Suprapubic skin (tissue), 4 donors: ENCODE data around the gene RAET1G. TPM values are rescaled to one million over a fixed set of nuclear protein-coding genes. Genes with fewer than 3 reads are reported as not detected.
"Not testable (repeated sequence)": the region's sequence is repeated elsewhere in the genome, so short reads cannot be mapped to it uniquely, and the experiment has no call there.

ENCODE experiments used
- DNase-seq, 2 donors: peaks; one replicate each; pipeline ENCODE4 v3.0.0-alpha.2; 2019; ENCODE audit warnings: low spot score in 2 of 2
- H3K27ac ChIP-seq: fragments of 200-600 bp; sonication (generic); one replicate; pipeline ENCODE4 v1.5.1; 2019
- H3K27me3 ChIP-seq: fragments of 200-600 bp; sonication (generic); one replicate; pipeline ENCODE4 v1.5.1; 2019
- H3K36me3 ChIP-seq: fragments of 200-600 bp; sonication (generic); one replicate; pipeline ENCODE4 v1.5.1; 2019
- H3K4me1 ChIP-seq: fragments of 200-600 bp; sonication (generic); one replicate; pipeline ENCODE4 v1.5.1; 2019
- H3K4me3 ChIP-seq: fragments of 200-600 bp; sonication (generic); one replicate; pipeline ENCODE4 v1.5.1; 2019; ENCODE audit warnings: mild to moderate bottlenecking
- H3K9me3 ChIP-seq: fragments of 200-600 bp; sonication (generic); one replicate; pipeline ENCODE4 v1.5.1; 2019
- CTCF ChIP-seq, 2 donors: fragments of 200-600 bp in 1 of 2; fragments of 450-650 bp in 1 of 2; sonication (generic) in 1 of 2; IDR thresholded peaks; one replicate each; pipeline ENCODE4 v1.5.1; 2016 to 2019; ENCODE audit warnings: antibody characterized with exemption in 2 of 2, mild to moderate bottlenecking in 1 of 2, moderate library complexity in 1 of 2
- EP300 ChIP-seq: sonication (generic); formaldehyde crosslinking; IDR thresholded peaks from one replicate; pipeline ENCODE4 v1.6.1; 2017; ENCODE audit warnings: antibody characterized with exemption
- POLR2A ChIP-seq, 2 donors: fragments of 450-650 bp; IDR thresholded peaks; one replicate each; pipeline ENCODE4 v1.6.1; 2017; ENCODE audit warnings: antibody characterized with exemption in 2 of 2, mild to moderate bottlenecking in 2 of 2, moderate library complexity in 2 of 2
- POLR2AphosphoS5 ChIP-seq, 3 donors: sonication (generic); formaldehyde crosslinking; IDR thresholded peaks; one replicate each; pipeline ENCODE4 v1.6.1; 2017; ENCODE audit warnings: antibody characterized with exemption in 3 of 3
- WGBS: methylation state at CpG from one replicate; pipeline ENCODE4 v1.1.5; 2018; 5-methylcytosine and 5-hydroxymethylcytosine counted together
- total RNA-seq, 4 donors: library from RNA; depleted of rRNA; stranded (reverse); fragments of >200 nt; gene quantifications; one replicate each; pipeline ENCODE4 v1.1.0, GENCODE V29; 2016

Gene RAET1G
- total RNA-seq, 4 donors from 2014 or later: 1.9 to 5.8 (median 4.5) TPM

DNA sequence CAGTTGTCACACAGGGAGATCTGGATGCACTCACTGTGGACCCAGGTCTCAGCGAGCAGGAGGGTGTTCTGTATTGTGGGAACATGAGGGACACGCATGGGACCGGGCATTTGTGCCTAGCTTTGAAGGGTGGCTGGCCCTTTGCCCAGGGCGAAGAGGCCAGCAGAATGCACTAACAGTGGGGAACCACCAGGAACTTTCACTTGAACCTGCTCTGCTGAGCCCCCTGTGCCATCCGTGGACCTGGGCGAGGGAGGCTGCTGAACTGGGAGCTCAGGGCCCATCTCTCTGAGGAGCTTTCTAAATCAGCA is 17.7 kb upstream of the RAET1G start:
- Histone ChIP-seq H3K27ac (no peak overlapping the region), H3K4me3 (no peak overlapping the region), H3K27me3 (peaks cover 67% of the 10 kb centered on the region), H3K4me1 (peaks cover 29% of the 10 kb centered on the region), H3K36me3 (no peaks in the 10 kb centered on the region), H3K9me3 (no peaks in the 10 kb centered on the region)
- DNase-seq: peak in 1 of 2 donors; percentile 38
- no peak for TF ChIP-seq CTCF (IDR thresholded peaks at IDR 0.05)
- TF ChIP-seq POLR2A (IDR thresholded peaks at IDR 0.05): no peak
- no peak for TF ChIP-seq POLR2AphosphoS5 (IDR thresholded peaks at IDR 0.05)
- no peak for TF ChIP-seq EP300
- WGBS: 53% methylated on average over 6 of the region's 6 CpGs

DNA sequence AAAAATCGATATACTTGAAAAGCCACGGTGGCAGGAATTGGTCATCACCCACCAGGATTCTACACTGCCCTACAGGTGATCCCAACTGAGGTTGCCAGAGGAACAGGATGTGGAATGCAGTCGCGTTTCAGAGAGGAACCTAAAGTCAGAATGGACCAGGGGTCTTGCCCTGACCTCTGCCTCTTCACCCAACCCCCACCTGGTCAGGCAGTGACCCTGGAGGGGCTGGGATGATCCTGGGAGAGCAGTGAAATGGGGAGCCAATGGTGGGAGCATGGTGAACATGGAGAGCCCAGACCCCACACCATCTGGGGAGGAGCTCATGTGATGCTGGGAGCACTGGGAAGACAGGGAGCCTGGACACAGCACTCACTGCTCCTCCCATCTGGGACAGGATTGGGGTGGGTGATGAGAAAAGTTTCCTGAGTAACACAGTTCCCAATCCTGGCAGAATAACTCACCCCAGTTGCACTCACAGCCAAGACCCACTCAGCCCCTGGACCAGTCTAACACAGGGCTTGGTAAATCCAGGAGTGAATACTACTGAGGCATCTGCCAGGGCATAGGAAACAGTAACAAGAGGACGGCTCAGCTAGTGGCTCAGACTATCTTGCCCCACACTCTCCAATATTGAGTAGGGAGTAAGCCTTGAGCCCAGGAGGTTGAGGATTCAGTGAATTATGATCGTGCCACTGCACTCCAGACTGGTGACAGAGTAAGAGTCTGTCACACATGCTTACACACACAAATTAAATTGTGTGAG is 17.2 kb upstream of the RAET1G start:
- Histone ChIP-seq H3K27ac (no peak overlapping the region), H3K27me3 (peaks cover 72% of the 10 kb centered on the region), H3K9me3 (no peaks in the 10 kb centered on the region), H3K4me1 (peaks cover 29% of the 10 kb centered on the region), H3K36me3 (no peaks in the 10 kb centered on the region), H3K4me3 (no peak overlapping the region)
- 31% methylated on average over 6 of the region's 6 CpGs for WGBS
- TF ChIP-seq CTCF (IDR thresholded peaks at IDR 0.05) (no peak), POLR2A (IDR thresholded peaks at IDR 0.05) (no peak), POLR2AphosphoS5 (IDR thresholded peaks at IDR 0.05) (no peak), EP300 (no peak)
- no peak for DNase-seq

GRCh38 chr6:149939356-149939648 is 16.4 kb upstream of the RAET1G start:
- Histone ChIP-seq H3K4me1 (peaks cover 29% of the 10 kb centered on the region), H3K4me3 (no peak overlapping the region), H3K9me3 (no peaks in the 10 kb centered on the region), H3K27me3 (peaks cover 80% of the 10 kb centered on the region), H3K36me3 (no peaks in the 10 kb centered on the region), H3K27ac (no peak overlapping the region)
- no peak for DNase-seq
- WGBS: 36% methylated on average over 5 of the region's 5 CpGs
- no peak for TF ChIP-seq CTCF (IDR thresholded peaks at IDR 0.05)
- no peak for TF ChIP-seq POLR2AphosphoS5 (IDR thresholded peaks at IDR 0.05)
- no peak for TF ChIP-seq POLR2A (IDR thresholded peaks at IDR 0.05)
- TF ChIP-seq EP300: no peak

GRCh38 chr6:149938571-149939355 is 15.8 kb upstream of the RAET1G start:
- no peaks in the 10 kb centered on the region for H3K9me3 ChIP-seq
- DNase-seq: peak in 1 of 2 donors; percentile 77
- peaks cover 29% of the 10 kb centered on the region for H3K4me1 ChIP-seq
- peaks cover 84% of the 10 kb centered on the region for H3K27me3 ChIP-seq
- H3K27ac ChIP-seq: no peak overlapping the region
- 1% methylated on average over 32 of the region's 58 CpGs for WGBS
- H3K36me3 ChIP-seq: no peaks in the 10 kb centered on the region
- TF ChIP-seq POLR2A (IDR thresholded peaks at IDR 0.05) (no peak), EP300 (no peak), CTCF (IDR thresholded peaks at IDR 0.05) (no peak), POLR2AphosphoS5 (IDR thresholded peaks at IDR 0.05) (no peak)
- H3K4me3 ChIP-seq: peak overlapping the region; percentile 58

DNA sequence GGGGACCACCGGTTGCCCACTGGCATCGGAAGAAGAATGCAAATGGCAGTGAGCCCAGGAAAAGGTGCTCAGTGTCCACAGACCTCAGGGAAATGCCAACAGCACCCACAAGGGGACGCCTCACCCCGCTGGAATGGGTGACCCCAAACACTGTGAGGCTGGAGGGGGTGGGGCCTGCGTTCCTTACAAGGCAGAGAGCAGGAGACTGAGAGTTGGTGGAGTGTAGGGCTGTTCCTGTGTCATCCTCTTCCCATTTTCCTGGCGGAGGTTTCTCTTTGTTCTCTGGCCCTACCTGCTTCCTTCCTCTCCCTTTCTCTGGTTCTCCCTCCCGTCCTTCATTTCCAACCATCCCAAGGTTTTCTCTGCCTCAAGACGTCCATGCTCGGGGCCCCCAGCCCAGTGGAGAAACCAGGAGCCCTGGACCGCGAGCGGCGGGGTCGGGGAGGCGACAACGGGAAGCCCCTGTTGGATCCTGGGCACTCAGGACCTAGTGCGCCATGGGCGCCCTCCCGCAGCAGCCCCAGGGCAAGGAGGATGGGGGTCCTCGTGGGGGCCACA is 15.2 kb upstream of the RAET1G start:
- H3K9me3 ChIP-seq, H3K36me3 ChIP-seq, H3K27ac ChIP-seq, DNase-seq: not testable (repeated sequence)
- Histone ChIP-seq H3K4me1 (peaks cover 29% of the 10 kb centered on the region), H3K4me3 (peak overlapping the region; percentile 58), H3K27me3 (peaks cover 90% of the 10 kb centered on the region)
- WGBS: 1% methylated on average over 11 of the region's 20 CpGs
